Epithelial cell of esophagus (primary cell): ENCODE results near the gene PEX10.
A peak's percentile ranks its signal among the peaks of the same experiment; 100 is the strongest.

Experiments used
- DNase-seq: peaks from one replicate; pipeline ENCODE4 v3.0.0; 2010; ENCODE audit warnings: low read depth
- H3K4me3 ChIP-seq: 2 replicates; pipeline ENCODE4 v1.5.1; 2011; ENCODE audit warnings: mild to moderate bottlenecking, low read length, control low read depth
- TF ChIP-seq, protein P1 (sequence below): IDR thresholded peaks from 2 replicates; pipeline ENCODE4 v1.5.1; 2011; ENCODE audit warnings: low read depth, mild to moderate bottlenecking, low read length, control low read depth, inconsistent platforms; ENCODE audit not compliant: insufficient read depth; ENCODE audit errors: missing control alignments

Gene PEX10

GRCh38 chr1:2417083-2417832 lies 4.9 kb upstream of the PEX10 start:
- TF ChIP-seq, protein P1, sequence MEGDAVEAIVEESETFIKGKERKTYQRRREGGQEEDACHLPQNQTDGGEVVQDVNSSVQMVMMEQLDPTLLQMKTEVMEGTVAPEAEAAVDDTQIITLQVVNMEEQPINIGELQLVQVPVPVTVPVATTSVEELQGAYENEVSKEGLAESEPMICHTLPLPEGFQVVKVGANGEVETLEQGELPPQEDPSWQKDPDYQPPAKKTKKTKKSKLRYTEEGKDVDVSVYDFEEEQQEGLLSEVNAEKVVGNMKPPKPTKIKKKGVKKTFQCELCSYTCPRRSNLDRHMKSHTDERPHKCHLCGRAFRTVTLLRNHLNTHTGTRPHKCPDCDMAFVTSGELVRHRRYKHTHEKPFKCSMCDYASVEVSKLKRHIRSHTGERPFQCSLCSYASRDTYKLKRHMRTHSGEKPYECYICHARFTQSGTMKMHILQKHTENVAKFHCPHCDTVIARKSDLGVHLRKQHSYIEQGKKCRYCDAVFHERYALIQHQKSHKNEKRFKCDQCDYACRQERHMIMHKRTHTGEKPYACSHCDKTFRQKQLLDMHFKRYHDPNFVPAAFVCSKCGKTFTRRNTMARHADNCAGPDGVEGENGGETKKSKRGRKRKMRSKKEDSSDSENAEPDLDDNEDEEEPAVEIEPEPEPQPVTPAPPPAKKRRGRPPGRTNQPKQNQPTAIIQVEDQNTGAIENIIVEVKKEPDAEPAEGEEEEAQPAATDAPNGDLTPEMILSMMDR = no peak
- peak overlapping the region; percentile 38 for H3K4me3 ChIP-seq

DNA sequence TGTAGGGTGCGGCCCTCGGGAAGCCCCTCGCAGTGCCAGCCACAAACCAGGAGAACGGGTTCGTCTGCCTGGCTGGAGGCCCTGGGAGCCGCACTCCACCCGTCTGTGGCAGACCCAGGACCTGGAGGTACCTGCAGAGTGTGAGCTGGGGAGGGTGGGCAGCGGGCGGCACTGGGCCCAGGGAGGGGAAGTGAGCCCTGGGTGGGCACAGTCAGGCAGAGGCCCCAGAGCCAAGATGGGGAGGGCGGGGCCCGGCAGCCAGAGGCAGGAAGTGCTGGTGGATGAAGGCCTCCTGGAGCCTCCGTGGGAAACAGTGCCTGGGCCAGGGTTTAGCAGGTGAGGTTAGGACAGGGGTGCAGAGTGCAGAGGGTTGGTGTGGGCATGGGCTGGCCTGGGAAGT lies 4.0 kb upstream of the PEX10 start:
- H3K4me3 ChIP-seq = peak overlapping the region; percentile 38
- TF ChIP-seq, protein P1 = no peak
- DNase-seq = peak; percentile 65

More at GRCh38 chr1:2417083-2417832, 4.9 kb upstream of the PEX10 start:
- no peak for DNase-seq

DNA sequence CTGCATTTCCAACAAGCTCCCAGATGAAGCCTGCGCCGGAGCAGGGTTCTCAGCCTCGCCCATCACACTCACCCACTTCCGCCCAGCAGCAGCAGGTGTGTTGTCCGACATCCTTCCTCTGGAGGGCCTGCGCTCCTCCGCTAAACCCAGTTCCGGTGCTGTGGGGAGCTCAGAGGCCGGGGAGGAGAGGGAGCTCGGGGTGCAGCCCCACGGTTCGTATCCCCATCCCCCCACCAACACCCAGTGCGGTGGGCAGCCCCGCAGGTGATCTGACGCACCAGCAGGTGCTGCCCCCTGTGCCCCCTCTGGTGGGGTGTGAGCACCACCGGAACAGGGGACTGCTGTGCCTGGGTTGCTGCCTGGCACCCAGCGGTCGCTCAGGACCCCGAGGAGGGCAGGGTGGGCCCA lies 3.4 kb upstream of the PEX10 start:
- peak; percentile 57 for DNase-seq
- TF ChIP-seq, protein P1 = no peak
- peak overlapping the region; percentile 38 for H3K4me3 ChIP-seq

DNA sequence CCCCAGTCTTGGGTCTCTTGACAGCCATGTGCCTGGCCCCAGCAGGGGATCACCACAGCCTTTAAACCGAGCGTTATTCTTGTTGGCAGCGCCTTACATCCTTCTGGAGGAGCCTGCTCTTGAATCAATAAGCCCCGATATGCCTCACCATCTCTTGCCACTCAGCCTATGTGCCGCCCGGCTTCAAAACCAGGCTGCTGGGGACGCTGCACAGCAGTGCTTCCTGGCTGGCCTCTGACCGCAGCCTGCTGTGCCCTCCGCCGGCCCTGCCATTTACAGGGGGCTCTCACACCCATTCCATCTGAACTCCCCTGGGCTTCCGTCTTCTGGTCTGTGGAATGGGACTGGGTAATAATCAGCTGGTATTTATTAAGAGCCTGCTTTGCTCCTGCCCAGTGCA lies 3.0 kb upstream of the PEX10 start:
- DNase-seq = no peak
- H3K4me3 ChIP-seq = no peak overlapping the region
- TF ChIP-seq, protein P1 = no peak

DNA sequence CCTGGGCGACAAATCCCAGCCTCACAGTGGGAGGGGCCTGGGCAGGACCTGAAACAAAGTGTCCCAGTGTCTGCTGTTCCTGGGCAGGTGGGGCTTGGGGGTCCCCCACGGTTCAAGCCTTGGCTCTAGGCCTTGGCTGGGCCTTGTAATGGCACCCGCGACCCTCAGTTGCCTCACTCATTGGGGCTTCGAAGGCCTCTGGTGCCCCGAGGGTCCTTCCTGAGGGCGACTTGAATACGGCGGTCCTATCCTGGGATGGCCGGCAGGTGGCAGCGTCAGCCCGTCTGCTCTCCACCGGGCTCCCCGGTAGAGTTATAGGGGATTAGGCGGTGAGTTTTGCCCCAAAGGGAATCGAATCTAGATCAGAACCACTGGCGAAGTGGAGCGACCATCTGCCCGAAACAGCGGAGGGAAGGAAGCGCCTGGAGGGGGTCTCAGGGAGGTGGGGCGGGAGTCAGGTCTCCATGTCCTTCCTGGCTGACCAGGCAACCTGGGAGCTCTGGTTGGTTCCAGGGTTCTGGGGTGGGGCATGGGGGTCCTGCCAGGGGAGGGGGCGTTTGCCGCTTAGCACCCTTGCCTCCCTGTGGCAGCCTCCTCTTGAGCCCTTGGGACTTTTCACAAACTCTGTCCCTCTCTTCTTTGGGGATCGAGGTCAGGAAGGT lies 2.1 kb upstream of the PEX10 start:
- TF ChIP-seq, protein P1 = peak; percentile 89
- H3K4me3 ChIP-seq = no peak overlapping the region
- DNase-seq = peak; percentile 65

DNA sequence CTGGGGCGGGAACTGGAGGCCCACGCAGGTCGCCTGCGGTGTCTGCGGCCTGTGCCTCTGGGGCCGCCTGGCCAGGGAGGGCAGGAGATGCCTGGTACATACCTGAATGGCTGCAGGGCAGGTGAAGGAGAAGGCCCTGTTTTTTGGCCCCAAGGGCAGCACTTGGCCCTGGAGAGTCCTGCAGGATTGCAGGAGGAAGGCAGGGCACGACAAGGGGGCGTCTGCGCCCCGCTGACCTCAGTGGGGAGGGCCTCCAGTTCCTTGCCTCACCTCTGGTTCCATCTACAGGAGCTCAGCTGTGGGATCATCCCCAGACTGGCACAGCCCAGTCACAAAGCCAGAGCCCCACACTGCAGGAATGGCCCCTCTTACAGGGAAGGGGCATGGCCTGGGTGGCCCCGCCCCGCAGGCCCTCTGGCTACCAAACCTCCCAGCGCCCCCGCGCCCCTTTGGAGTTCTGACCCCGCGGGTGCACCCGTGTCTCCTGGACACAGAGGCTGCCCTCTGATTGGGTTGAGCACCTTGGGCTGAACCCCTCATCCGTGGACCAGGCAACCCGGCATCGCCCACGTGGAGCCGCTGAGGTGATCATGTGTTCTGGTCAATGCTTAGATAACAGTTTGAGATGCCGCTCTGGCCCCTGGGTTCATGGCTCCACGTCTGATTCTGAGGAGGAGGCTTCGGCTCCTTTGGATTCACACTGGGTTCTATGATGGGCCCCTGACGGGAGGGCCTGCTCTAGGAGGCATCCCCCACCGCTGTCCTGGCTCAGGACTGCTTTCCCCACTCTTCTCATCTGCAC lies 1.3 kb upstream of the PEX10 start:
- TF ChIP-seq, protein P1 = no peak
- DNase-seq = no peak

More for the DNA sequence above, 1.3 kb upstream of the PEX10 start:
- H3K4me3 ChIP-seq = peak overlapping the region; percentile 61
